NT2/D1 (cell line): ENCODE results near the gene PCNX1.

Source experiments
- SUZ12 ChIP-seq: IDR thresholded peaks from 2 replicates; pipeline ENCODE4 v1.6.1; 2011; ENCODE audit not compliant: insufficient read length, insufficient read depth; ENCODE audit errors: extremely low read depth
- YY1 ChIP-seq: IDR thresholded peaks from 2 replicates; pipeline ENCODE4 v1.6.1; 2011; ENCODE audit not compliant: insufficient read length, insufficient read depth
- ZNF274 ChIP-seq: IDR thresholded peaks from 2 replicates; pipeline ENCODE4 v1.6.1; 2011; ENCODE audit warnings: mild to moderate bottlenecking, low read depth, low read length

DNA sequence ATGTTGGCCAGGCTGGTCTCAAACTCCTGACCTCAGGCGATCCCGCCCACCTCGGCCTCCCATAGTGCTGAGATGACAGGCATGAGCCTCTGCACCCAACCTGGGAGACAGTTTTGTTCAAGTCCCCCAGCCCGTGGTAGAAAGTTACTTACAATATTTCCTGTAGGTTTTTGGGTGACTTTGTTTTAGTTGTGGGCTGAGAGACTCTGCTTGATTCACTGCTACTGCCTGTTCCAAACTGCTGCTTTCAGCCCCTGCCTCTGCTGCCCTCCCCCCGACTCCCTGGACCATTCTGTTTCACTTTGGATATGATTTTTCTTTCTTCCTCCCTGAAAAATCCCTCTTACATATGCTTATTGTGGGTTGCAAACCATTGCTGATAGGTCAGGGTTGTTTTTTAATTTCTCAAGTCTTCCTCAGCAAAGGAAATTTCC lies 13.4 kb upstream of the PCNX1 start:
- TF ChIP-seq YY1 (no peak), ZNF274 (no peak), SUZ12 (no peak)
